ENCODE results near the gene SYS1.

DNA sequence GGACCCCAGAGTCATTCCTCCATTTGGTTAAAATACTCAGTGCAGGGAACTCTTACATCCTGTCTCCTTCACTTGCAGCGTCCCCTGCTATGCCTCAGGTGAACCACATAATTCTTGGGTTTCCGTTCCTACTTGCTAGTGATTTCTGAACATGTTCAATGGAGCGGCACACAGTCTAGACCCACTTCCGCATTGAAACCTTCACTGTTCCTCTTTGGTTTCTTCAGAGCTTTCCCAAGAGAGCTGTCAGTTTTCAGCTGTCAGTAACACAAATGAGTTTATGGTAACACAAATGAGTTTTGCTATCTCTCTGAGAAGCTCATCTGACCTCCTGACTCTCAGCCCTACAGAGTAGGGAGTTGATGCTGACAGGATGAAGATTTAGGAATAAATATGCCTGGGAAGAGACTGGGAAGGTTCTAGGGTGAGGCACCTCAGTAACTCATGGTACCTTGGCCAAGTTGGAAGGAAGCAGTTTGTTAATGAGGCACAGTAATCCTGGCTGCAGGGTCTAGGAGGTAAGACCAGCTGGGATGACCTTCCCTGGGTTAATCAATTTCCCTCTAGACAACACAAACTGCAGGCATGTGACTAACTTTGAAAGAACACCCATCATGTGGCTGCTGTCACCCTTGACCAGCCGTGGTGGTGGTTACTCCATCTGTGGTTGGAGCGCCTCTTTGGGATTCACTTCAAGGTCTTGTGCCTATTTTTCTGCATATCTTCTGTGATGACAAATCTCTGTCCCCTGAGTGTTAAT is 5.4 kb downstream of the SYS1 start:
- TF ChIP-seq CTCF (IDR thresholded peaks at IDR 0.05), result no peak
- TF ChIP-seq POLR2A (IDR thresholded peaks at IDR 0.05), result no peak

Data from prostate gland (tissue), 2 donors.